SJCRH30 (cell line): Measurements from ENCODE around the gene YAE1. TPM values are rescaled to one million over a fixed set of nuclear protein-coding genes. Genes with fewer than 3 reads are reported as not detected.

Source experiments
- DNase-seq, 2 experiments: peaks; one replicate each; pipeline ENCODE4 v3.0.0-alpha.2; 2015 to 2020
- H3K27ac ChIP-seq: fragments of 250-450 bp; sonication (Bioruptor Pico); 2 replicates; pipeline ENCODE4 v1.5.1; 2020; ENCODE audit warnings: mild to moderate bottlenecking, moderate library complexity
- H3K27me3 ChIP-seq: fragments of 250-450 bp; sonication (Bioruptor Pico); 2 replicates; pipeline ENCODE4 v1.5.1; 2020; ENCODE audit warnings: mild to moderate bottlenecking, moderate library complexity
- H3K36me3 ChIP-seq: fragments of 250-450 bp; sonication (Bioruptor Pico); 2 replicates; pipeline ENCODE4 v1.5.1; 2020; ENCODE audit warnings: mild to moderate bottlenecking, moderate library complexity
- H3K4me1 ChIP-seq: fragments of 250-450 bp; sonication (Bioruptor Pico); 2 replicates; pipeline ENCODE4 v1.5.1; 2020; ENCODE audit warnings: mild to moderate bottlenecking, moderate library complexity
- H3K4me3 ChIP-seq: fragments of 250-450 bp; sonication (Bioruptor Pico); 2 replicates; pipeline ENCODE4 v1.5.1; 2020; ENCODE audit warnings: mild to moderate bottlenecking, moderate library complexity
- H3K9me3 ChIP-seq: fragments of 250-450 bp; sonication (Bioruptor Pico); replicated peaks from 2 replicates; pipeline ENCODE4 v1.5.1; 2020; ENCODE audit warnings: mild to moderate bottlenecking, moderate library complexity
- total RNA-seq: library from RNA; depleted of rRNA; stranded (reverse); fragments of >200 nt; shearing (Covaris generic); gene quantifications from 2 replicates; pipeline ENCODE4 v1.2.3, GENCODE V29; 2014; rRNA removed

YAE1 gene, protein sequence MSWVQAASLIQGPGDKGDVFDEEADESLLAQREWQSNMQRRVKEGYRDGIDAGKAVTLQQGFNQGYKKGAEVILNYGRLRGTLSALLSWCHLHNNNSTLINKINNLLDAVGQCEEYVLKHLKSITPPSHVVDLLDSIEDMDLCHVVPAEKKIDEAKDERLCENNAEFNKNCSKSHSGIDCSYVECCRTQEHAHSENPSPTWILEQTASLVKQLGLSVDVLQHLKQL
- total RNA-seq, result 35.1 and 38.6 TPM in 2 replicates

- peak; percentile 90 for DNase-seq
- Histone ChIP-seq H3K4me3 (peak within 1 kb of the TSS; percentile 69), H3K9me3 (no peaks in the 10 kb centered on the region), H3K27ac (peak within 1 kb of the TSS; percentile 46), H3K27me3 (no peaks in the 10 kb centered on the region), H3K4me1 (peaks cover 3% of the 10 kb centered on the region; the same call in 1 of the 2 replicates), H3K36me3 (peaks cover 4% of the 10 kb centered on the region; the same call in 1 of the 2 replicates)
These were observed at the start of gene YAE1 for GRCh38 chr7:39566023-39566921. YAE1 (plus strand) TSS chr7:39566404; CDS start chr7:39566419, 15 bp downstream.

DNA sequence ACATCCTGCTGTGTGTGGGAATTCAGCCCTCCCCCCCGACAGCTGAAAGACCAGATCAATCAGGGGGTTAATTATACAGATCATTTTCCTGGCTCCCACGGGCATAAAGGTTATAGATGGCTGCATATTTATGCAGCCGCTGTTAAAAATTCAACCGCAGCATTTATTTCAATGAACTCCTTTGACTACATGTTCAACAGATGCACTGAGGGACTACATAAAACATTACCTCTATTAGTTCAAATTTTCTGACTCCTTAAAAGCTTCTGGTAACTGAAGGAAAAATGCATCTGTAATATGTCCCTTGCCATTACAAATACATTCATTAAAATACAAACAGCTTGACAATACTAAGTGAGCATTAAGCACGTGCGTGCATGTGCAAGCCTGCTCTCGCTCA lies 49.7 kb upstream of the YAE1 start:
- DNase-seq, result no peak
- Histone ChIP-seq H3K4me3 (no peak overlapping the region), H3K9me3 (no peaks in the 10 kb centered on the region), H3K27ac (no peak overlapping the region), H3K27me3 (no peaks in the 10 kb centered on the region), H3K36me3 (no peaks in the 10 kb centered on the region), H3K4me1 (no peaks in the 10 kb centered on the region)

GRCh38 chr7:39517240-39517639 lies 49.0 kb upstream of the YAE1 start:
- no peaks in the 10 kb centered on the region for H3K4me1 ChIP-seq
- H3K4me3 ChIP-seq, result no peak overlapping the region
- DNase-seq, result no peak
- no peaks in the 10 kb centered on the region for H3K27me3 ChIP-seq
- H3K9me3 ChIP-seq, result no peaks in the 10 kb centered on the region
- no peaks in the 10 kb centered on the region for H3K36me3 ChIP-seq
- H3K27ac ChIP-seq, result no peak overlapping the region

DNA sequence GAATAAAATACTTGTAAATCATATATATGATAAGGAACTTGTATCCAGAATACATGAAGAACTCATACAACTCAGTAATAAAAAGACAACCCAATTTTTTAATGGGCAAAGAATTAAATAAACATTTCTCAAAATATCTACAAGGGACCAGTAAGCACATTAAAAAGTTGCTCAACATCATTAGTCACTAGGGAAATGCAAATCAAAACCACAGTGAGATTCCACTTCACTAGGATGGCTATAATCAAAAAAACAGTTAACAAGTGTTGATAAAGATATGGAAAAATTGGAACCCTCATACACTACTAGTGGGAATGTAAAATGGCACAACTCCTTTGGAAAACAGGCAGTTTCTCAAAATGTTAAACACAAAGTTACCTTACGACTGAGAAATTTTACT lies 40.3 kb upstream of the YAE1 start:
- no peaks in the 10 kb centered on the region for H3K4me1 ChIP-seq
- H3K27ac ChIP-seq, result no peak overlapping the region
- no peaks in the 10 kb centered on the region for H3K27me3 ChIP-seq
- DNase-seq, result no peak
- H3K4me3 ChIP-seq, result no peak overlapping the region
- H3K9me3 ChIP-seq, result no peaks in the 10 kb centered on the region
- H3K36me3 ChIP-seq, result no peaks in the 10 kb centered on the region

DNA sequence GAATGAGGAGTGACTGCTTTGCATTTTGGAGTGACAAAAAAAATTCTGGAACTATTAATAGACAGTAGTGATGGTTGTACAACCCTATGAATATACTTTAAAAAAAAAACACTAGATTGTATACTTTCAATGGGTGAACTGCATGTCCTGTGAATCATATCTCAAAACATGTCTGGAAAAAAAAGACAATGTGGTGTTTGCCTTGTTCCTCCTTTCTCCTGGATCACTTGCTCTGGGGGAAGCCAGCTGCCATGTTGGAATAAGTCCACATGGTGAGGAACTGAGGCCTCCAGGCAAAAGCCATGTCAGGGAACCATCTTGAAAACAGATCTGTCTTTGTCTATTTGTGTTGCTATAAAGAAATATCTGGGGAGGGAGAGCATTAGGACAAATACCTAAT lies 39.5 kb upstream of the YAE1 start:
- DNase-seq, result no peak
- H3K9me3 ChIP-seq, result no peaks in the 10 kb centered on the region

GRCh38 chr7:39527296-39527695 lies 38.9 kb upstream of the YAE1 start:
- H3K9me3 ChIP-seq, result no peaks in the 10 kb centered on the region
- 0 out of 2 replicates have a peak, but pooled peaks cover 3% of the 10 kb centered on the region for H3K27me3 ChIP-seq
- H3K4me3 ChIP-seq, result no peak overlapping the region
- DNase-seq, result no peak
- no peaks in the 10 kb centered on the region for H3K4me1 ChIP-seq
- H3K36me3 ChIP-seq, result no peaks in the 10 kb centered on the region
- no peak overlapping the region for H3K27ac ChIP-seq

More for the DNA sequence above, 39.5 kb upstream of the YAE1 start:
- Histone ChIP-seq H3K27ac (no peak overlapping the region), H3K36me3 (no peaks in the 10 kb centered on the region), H3K4me1 (no peaks in the 10 kb centered on the region), H3K27me3 (no peaks in the 10 kb centered on the region), H3K4me3 (no peak overlapping the region)

DNA sequence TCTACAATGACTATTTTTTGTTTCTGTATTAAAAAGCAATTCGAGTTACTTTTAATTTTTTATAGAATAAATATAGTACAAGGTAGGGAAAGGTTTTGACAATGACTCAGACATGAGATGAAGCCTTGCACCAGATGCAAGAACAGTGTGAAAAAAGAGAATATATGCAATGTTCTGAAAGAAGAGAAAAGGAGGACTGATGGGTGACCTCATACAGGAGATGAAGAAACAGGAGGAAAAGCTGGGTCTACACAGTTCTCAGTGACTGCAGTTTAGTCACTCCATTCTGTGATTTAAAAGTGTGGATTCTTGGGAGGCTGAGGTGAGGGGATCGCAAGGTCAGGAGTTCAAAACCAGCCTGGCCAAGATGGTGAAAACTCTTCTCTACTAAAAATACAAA lies 38.3 kb upstream of the YAE1 start:
- H3K4me3 ChIP-seq, result no peak overlapping the region
- no peak overlapping the region for H3K27ac ChIP-seq
- no peaks in the 10 kb centered on the region for H3K9me3 ChIP-seq
- H3K36me3 ChIP-seq, result no peaks in the 10 kb centered on the region
- no peak for DNase-seq
- H3K4me1 ChIP-seq, result no peaks in the 10 kb centered on the region
- H3K27me3 ChIP-seq, result 0 out of 2 replicates have a peak, but pooled peaks cover 4% of the 10 kb centered on the region

GRCh38 chr7:39528849-39529248 lies 37.4 kb upstream of the YAE1 start:
- Histone ChIP-seq H3K4me3 (no peak overlapping the region), H3K4me1 (no peaks in the 10 kb centered on the region), H3K36me3 (no peaks in the 10 kb centered on the region), H3K27me3 (0 out of 2 replicates have a peak, but pooled peaks cover 4% of the 10 kb centered on the region), H3K9me3 (no peaks in the 10 kb centered on the region), H3K27ac (no peak overlapping the region)
- no peak for DNase-seq

- Histone ChIP-seq H3K4me1 (no peaks in the 10 kb centered on the region), H3K9me3 (no peaks in the 10 kb centered on the region), H3K36me3 (no peaks in the 10 kb centered on the region), H3K27ac (no peak overlapping the region), H3K27me3 (peaks cover 4% of the 10 kb centered on the region; the same call in 1 of the 2 replicates), H3K4me3 (no peak overlapping the region)
- no peak for DNase-seq
These were observed 36.6 kb upstream of the YAE1 start for GRCh38 chr7:39529582-39529981.

GRCh38 chr7:39530971-39531370 lies 35.2 kb upstream of the YAE1 start:
- no peaks in the 10 kb centered on the region for H3K36me3 ChIP-seq

GRCh38 chr7:39531818-39532217 lies 34.4 kb upstream of the YAE1 start:
- H3K36me3 ChIP-seq, result no peaks in the 10 kb centered on the region
- DNase-seq, result no peak
- no peaks in the 10 kb centered on the region for H3K9me3 ChIP-seq
- H3K27me3 ChIP-seq, result peaks cover 4% of the 10 kb centered on the region; the same call in 1 of the 2 replicates
- no peak overlapping the region for H3K4me3 ChIP-seq
- no peak overlapping the region for H3K27ac ChIP-seq
- no peaks in the 10 kb centered on the region for H3K4me1 ChIP-seq

More at GRCh38 chr7:39530971-39531370, 35.2 kb upstream of the YAE1 start:
- H3K4me1 ChIP-seq, result no peaks in the 10 kb centered on the region
- H3K4me3 ChIP-seq, result no peak overlapping the region
- no peaks in the 10 kb centered on the region for H3K9me3 ChIP-seq
- no peak for DNase-seq
- no peak overlapping the region for H3K27ac ChIP-seq
- H3K27me3 ChIP-seq, result peaks cover 4% of the 10 kb centered on the region; the same call in 1 of the 2 replicates

GRCh38 chr7:39532832-39533231 lies 33.4 kb upstream of the YAE1 start:
- Histone ChIP-seq H3K9me3 (no peaks in the 10 kb centered on the region), H3K27ac (no peak overlapping the region), H3K4me3 (no peak overlapping the region), H3K4me1 (0 out of 2 replicates have a peak, but pooled peaks cover 2% of the 10 kb centered on the region), H3K27me3 (peaks cover 4% of the 10 kb centered on the region; the same call in 1 of the 2 replicates), H3K36me3 (no peaks in the 10 kb centered on the region)
- no peak for DNase-seq

- H3K4me1 ChIP-seq, result 0 out of 2 replicates have a peak, but pooled peaks cover 2% of the 10 kb centered on the region
- H3K36me3 ChIP-seq, result no peaks in the 10 kb centered on the region
- DNase-seq, result no peak
- no peaks in the 10 kb centered on the region for H3K9me3 ChIP-seq
- no peak overlapping the region for H3K4me3 ChIP-seq
- no peak overlapping the region for H3K27ac ChIP-seq
- peaks cover 4% of the 10 kb centered on the region; the same call in 1 of the 2 replicates for H3K27me3 ChIP-seq
These were observed 31.6 kb upstream of the YAE1 start for GRCh38 chr7:39534599-39534998.

- no peaks in the 10 kb centered on the region for H3K36me3 ChIP-seq
- H3K27ac ChIP-seq, result no peak overlapping the region
- H3K9me3 ChIP-seq, result no peaks in the 10 kb centered on the region
- 0 out of 2 replicates have a peak, but pooled peaks cover 2% of the 10 kb centered on the region for H3K4me1 ChIP-seq
- no peak overlapping the region for H3K4me3 ChIP-seq
- no peak for DNase-seq
- peaks cover 4% of the 10 kb centered on the region; the same call in 1 of the 2 replicates for H3K27me3 ChIP-seq
These were observed 31.1 kb upstream of the YAE1 start for GRCh38 chr7:39535064-39535463.

DNA sequence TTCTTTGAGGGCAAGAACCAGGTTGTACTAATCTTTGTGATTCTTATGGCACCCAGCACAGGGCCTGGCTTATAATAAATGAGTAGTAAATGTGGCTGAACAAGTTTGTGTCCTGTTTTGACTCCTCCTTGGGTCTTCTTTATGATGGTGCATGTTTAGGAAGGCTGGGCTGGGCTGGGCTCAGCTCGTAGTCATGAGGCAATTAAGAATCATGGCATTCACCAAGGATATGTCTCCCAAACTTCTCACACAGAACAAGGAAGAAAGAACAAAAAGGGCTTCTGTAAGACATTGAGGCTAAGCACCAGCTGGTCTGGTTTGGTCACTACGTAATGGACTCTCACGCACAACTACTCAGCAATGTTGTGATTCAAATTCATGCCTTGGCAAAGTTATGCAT lies 30.5 kb upstream of the YAE1 start:
- no peak overlapping the region for H3K27ac ChIP-seq
- H3K27me3 ChIP-seq, result peaks cover 7% of the 10 kb centered on the region; the same call in 1 of the 2 replicates
- 0 out of 2 replicates have a peak, but pooled peaks cover 2% of the 10 kb centered on the region for H3K4me1 ChIP-seq
- DNase-seq, result no peak
- no peak overlapping the region for H3K4me3 ChIP-seq
- no peaks in the 10 kb centered on the region for H3K36me3 ChIP-seq
- no peaks in the 10 kb centered on the region for H3K9me3 ChIP-seq
